Endothelial cell of umbilical vein (primary cell): ENCODE data around the gene WRNIP1. TPM values are rescaled to one million over a fixed set of nuclear protein-coding genes. Genes with fewer than 3 reads are reported as not detected.

ENCODE experiments used
- BruUV-seq: library from RNA; stranded (reverse); fragments of 400-500 nt; replicated peaks from 2 replicates; lab custom pipeline; 2021; lab: Mats Ljungman, UMichigan
- CTCF ChIA-PET: fragments of 300-600, 350-600 bp; sonication (Branson Sonifier 250); formaldehyde crosslinking; loops from one replicate; lab custom pipeline; 2021; ENCODE audit warnings: antibody characterized with exemption, inconsistent platforms; lab: Charles Lee
- POLR2A ChIA-PET: fragments of 300-600, 350-600 bp; sonication (Branson Sonifier 250); formaldehyde crosslinking; loops from one replicate; lab custom pipeline; 2021; ENCODE audit warnings: antibody characterized with exemption, inconsistent platforms; lab: Charles Lee
- DNase-seq: peaks from one replicate; pipeline ENCODE4 v3.0.0-alpha.2; 2011; ENCODE audit warnings: low read depth, low spot score
- FAIRE-seq: peaks from 2 replicates; lab custom pipeline; 2011; peaks lifted over from hg19 to GRCh38; lab: Jason Lieb, UNC
- H2AFZ ChIP-seq: 2 replicates; pipeline ENCODE4 v1.6.0; 2012; ENCODE audit warnings: low read depth, low read length, control low read depth, inconsistent platforms
- H3K27ac ChIP-seq: 2 replicates; pipeline ENCODE4 v1.5.1; 2011; ENCODE audit warnings: low read depth, mild to moderate bottlenecking, control low read depth, low read length, moderate library complexity; ENCODE audit not compliant: insufficient read depth
- H3K27me3 ChIP-seq, 2 experiments: 2 replicates each; pipeline versions ENCODE4 v1.6.0 to v1.6.1; 2011; ENCODE audit warnings: low read length in 2 of 2, mixed read lengths in 1 of 2; ENCODE audit not compliant: control insufficient read depth in 2 of 2, insufficient read depth in 2 of 2
- H3K36me3 ChIP-seq, 2 experiments: 2 replicates in 1 of 2; 3 replicates in 1 of 2; pipeline ENCODE4 v1.5.1; 2011; ENCODE audit warnings: low read length in 2 of 2, mild to moderate bottlenecking in 1 of 2, moderate library complexity in 1 of 2; ENCODE audit not compliant: control insufficient read depth in 2 of 2, insufficient read depth in 2 of 2; ENCODE audit errors: extremely low read depth in 1 of 2
- H3K4me1 ChIP-seq: 3 replicates; pipeline ENCODE4 v1.5.1; 2011; ENCODE audit warnings: mild to moderate bottlenecking, low read length; ENCODE audit not compliant: control insufficient read depth, insufficient read depth; ENCODE audit errors: extremely low read depth
- H3K4me2 ChIP-seq: 2 replicates; pipeline ENCODE4 v1.6.1; 2011; ENCODE audit warnings: low read length, control low read depth, mixed read lengths; ENCODE audit not compliant: insufficient read depth
- H3K4me3 ChIP-seq, 3 experiments: fragments of 200-600 bp in 1 of 3; sonication (generic), shearing (Covaris generic) in 1 of 3; replicated peaks in 1 of 3; 2 replicates each; pipeline ENCODE4 v1.5.1; 2011 to 2016; ENCODE audit warnings: control low read depth in 3 of 3, low read length in 3 of 3, mild to moderate bottlenecking in 2 of 3, inconsistent platforms in 1 of 3, low read depth in 1 of 3, moderate library complexity in 1 of 3; ENCODE audit not compliant: insufficient read depth in 1 of 3
- H3K79me2 ChIP-seq: 2 replicates; pipeline ENCODE4 v1.6.0; 2012; ENCODE audit warnings: low read length, inconsistent platforms; ENCODE audit not compliant: control insufficient read depth, insufficient read depth
- H3K9ac ChIP-seq: replicated peaks from 2 replicates; pipeline ENCODE3; 2011; ENCODE audit warnings: low read length, control low read depth; ENCODE audit not compliant: insufficient read depth; ENCODE audit errors: extremely low read depth
- H3K9me1 ChIP-seq: replicated peaks from 3 replicates; pipeline ENCODE4 v1.6.0; 2011; ENCODE audit warnings: mild to moderate bottlenecking, low read length; ENCODE audit not compliant: control insufficient read depth, insufficient read depth; ENCODE audit errors: extremely low read depth
- H3K9me3 ChIP-seq: replicated peaks from 2 replicates; pipeline ENCODE4 v1.5.1; 2012; ENCODE audit warnings: low read length, inconsistent platforms; ENCODE audit not compliant: control insufficient read depth, insufficient read depth
- H4K20me1 ChIP-seq: replicated peaks from 2 replicates; pipeline ENCODE3; 2011; ENCODE audit warnings: mild to moderate bottlenecking, low read length; ENCODE audit not compliant: control insufficient read depth, insufficient read depth; ENCODE audit errors: extremely low read depth
- EZH2 ChIP-seq: IDR thresholded peaks from 2 replicates; pipeline ENCODE4 v1.6.1; 2012; ENCODE audit warnings: borderline replicate concordance, low read depth, mild to moderate bottlenecking, moderate library complexity, low read length, inconsistent platforms; ENCODE audit not compliant: severe bottlenecking
- FOS ChIP-seq: IDR thresholded peaks from 2 replicates; pipeline ENCODE4 v1.6.1; 2011; ENCODE audit warnings: mild to moderate bottlenecking, low read length, moderate library complexity, borderline replicate concordance; ENCODE audit not compliant: insufficient read depth
- dilution Hi-C: fragments of 300-500 bp; cut with MboI; formaldehyde crosslinking; loops from one replicate; pipeline ENCODE4 v1.15.0; 2019; ENCODE audit warnings: low sequenced_read_pairs; ENCODE audit not compliant: extremely low pct_ligation_motif_present
- intact Hi-C: fragments of 100-400 bp; cut with micrococcal nuclease; formaldehyde crosslinking; loops from one replicate; pipeline ENCODE4 v1.10.0; 2022
- polyA plus RNA-seq, 4 experiments: library from polyadenylated mRNA; depleted of rRNA in 3 of 4; stranded (reverse) in 3 of 4; unstranded in 1 of 4; fragments of >200 nt; gene quantifications; 2 replicates each; pipeline versions ENCODE4 v1.2.1 to v1.2.3, GENCODE V29; 2011 to 2012; ENCODE audit warnings: missing spikeins in 1 of 4
- total RNA-seq: library from RNA; stranded (reverse); gene quantifications from 2 replicates; pipeline ENCODE4 v1.2.3, GENCODE V29; 2021

Gene WRNIP1
- total and polyA plus RNA-seq, 2 donors (not counting 3 experiments of a cell fraction or from before 2014, with no cell fraction given), result 50.1 to 68.9 TPM

GRCh38 chr6:2784930-2785329 is 19.7 kb downstream of the WRNIP1 start:
- no peak for DNase-seq
- ChIA-PET POLR2A (no interaction called here), CTCF (interaction anchor here (1.5 to 3.1 kb wide), 4 partner anchors 17 to 168 kb away, joined by 3 to 54 read pairs (median 10); partner anchors contain the start of genes SERPINB9 and WRNIP1)
- dilution Hi-C loops (no loop called here), intact Hi-C loops (loop anchor here (5.0 kb wide), 1 partner anchor 442 kb away; the partner anchor contains the start of gene TUBB2B)
- no peaks in the 10 kb centered on the region for H3K9me3 ChIP-seq
- H3K4me1 ChIP-seq, result peaks cover 23% of the 10 kb centered on the region
- H4K20me1 ChIP-seq, result no peaks in the 10 kb centered on the region
- H3K79me2 ChIP-seq, result peaks cover 25% of the 10 kb centered on the region
- no peak overlapping the region for H3K4me2 ChIP-seq
- H2AFZ ChIP-seq, result no peak overlapping the region
- no peak for TF ChIP-seq FOS
- FAIRE-seq, result no peak
- no peak overlapping the region for H3K9ac ChIP-seq
- H3K9me1 ChIP-seq, result no peaks in the 10 kb centered on the region
- H3K27me3 ChIP-seq, result no peaks in the 10 kb centered on the region
- BruUV-seq, result no TSS peak
- peaks cover 0 to 18% of the 10 kb centered on the region in 2 experiments for H3K36me3 ChIP-seq
- H3K27ac ChIP-seq, result peak overlapping the region; percentile 1
- H3K4me3 ChIP-seq, result no peak overlapping the region

DNA sequence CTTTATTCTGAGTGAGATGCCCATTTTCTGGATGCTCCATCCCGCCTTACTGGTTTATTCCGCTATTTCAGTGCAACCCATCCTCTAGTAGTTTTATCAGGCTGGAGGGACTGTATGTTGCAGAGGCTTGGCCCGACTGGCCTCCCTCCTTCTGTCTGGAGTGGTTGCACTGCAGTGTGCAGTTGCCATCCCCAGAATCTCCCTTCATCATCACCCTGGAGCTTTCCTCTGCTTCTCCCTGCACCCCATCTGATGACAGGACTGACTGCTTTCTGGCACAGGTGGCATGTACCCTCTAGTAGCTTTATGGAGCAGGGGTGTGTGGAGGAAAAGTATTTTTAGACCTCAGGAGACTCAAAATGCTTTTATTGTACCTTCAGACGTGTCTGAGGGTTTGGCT is 21.1 kb downstream of the WRNIP1 start:
- peaks cover 24% of the 10 kb centered on the region for H3K79me2 ChIP-seq
- intact Hi-C loops, result loop anchor here (5.0 kb wide), 1 partner anchor 441 kb away; the partner anchor contains the start of gene TUBB2B
- TF ChIP-seq EZH2 (no peak), FOS (no peak)
- no peak overlapping the region for H2AFZ ChIP-seq
- H4K20me1 ChIP-seq, result no peaks in the 10 kb centered on the region
- no TSS peak for BruUV-seq
- no peaks in the 10 kb centered on the region for H3K9me1 ChIP-seq
- H3K27me3 ChIP-seq, result no peaks in the 10 kb centered on the region
- DNase-seq (no peak), FAIRE-seq (no peak)
- dilution Hi-C loops, result no loop called here
- POLR2A ChIA-PET, result no interaction called here
- H3K4me2 ChIP-seq, result no peak overlapping the region
- no peaks in the 10 kb centered on the region for H3K9me3 ChIP-seq
- no peak overlapping the region for H3K9ac ChIP-seq
- H3K27ac ChIP-seq, result no peak overlapping the region
- CTCF ChIA-PET, result interaction anchor here (3.1 kb wide), 1 partner anchor 166 kb away, joined by 15 read pairs; no protein-coding TSS in a partner anchor
- H3K4me1 ChIP-seq, result peaks cover 23% of the 10 kb centered on the region
- no peak overlapping the region for H3K4me3 ChIP-seq
- H3K36me3 ChIP-seq, result peaks cover 0 to 15% of the 10 kb centered on the region in 2 experiments
